GM19455 (cell line): ENCODE measurements around the gene FXYD7.
"Not testable (repeated sequence)": the region's sequence is repeated elsewhere in the genome, so short reads cannot be mapped to it uniquely, and the experiment has no call there.

Source experiments
- ATAC-seq: cut with Tn5 transposase; IDR thresholded peaks from one replicate; pipeline ENCODE4 v1.9.1; 2021; ENCODE audit not compliant: unreplicated experiment

Gene FXYD7

GRCh38 chr19:35142606-35143230 lies 337 bp upstream of the FXYD7 start:
- ATAC-seq, result no peak

- ATAC-seq, result no peak
Measured at GRCh38 chr19:35143818-35144217, 763 bp downstream of the FXYD7 start.

GRCh38 chr19:35144259-35144599 lies 1.2 kb downstream of the FXYD7 start:
- ATAC-seq, result no peak

GRCh38 chr19:35144600-35145436 lies 1.8 kb downstream of the FXYD7 start:
- no peak for ATAC-seq

GRCh38 chr19:35146746-35147459 lies 3.8 kb downstream of the FXYD7 start:
- no peak for ATAC-seq

GRCh38 chr19:35149463-35149862 lies 6.4 kb downstream of the FXYD7 start:
- ATAC-seq, result no peak

GRCh38 chr19:35150445-35150844 lies 7.4 kb downstream of the FXYD7 start:
- no peak for ATAC-seq

GRCh38 chr19:35151273-35152065 lies 8.4 kb downstream of the FXYD7 start:
- no peak for ATAC-seq

GRCh38 chr19:35153129-35153522 lies 10.1 kb downstream of the FXYD7 start:
- ATAC-seq, result not testable (repeated sequence)

- ATAC-seq, result no peak
Measured at GRCh38 chr19:35153701-35154524, 10.9 kb downstream of the FXYD7 start.

GRCh38 chr19:35154525-35155406 lies 11.7 kb downstream of the FXYD7 start, which contains the start of gene FXYD5:
Gene FXYD5 (plus strand): TSS chr19:35154735. CDS start chr19:35155551, 816 bp downstream.
- ATAC-seq, result no peak

GRCh38 chr19:35155441-35155840 lies 12.4 kb downstream of the FXYD7 start:
- no peak for ATAC-seq

GRCh38 chr19:35155981-35156672 lies 13.1 kb downstream of the FXYD7 start:
- no peak for ATAC-seq

- no peak for ATAC-seq
Measured at GRCh38 chr19:35156673-35157014, 13.6 kb downstream of the FXYD7 start.

GRCh38 chr19:35157431-35157830 lies 14.4 kb downstream of the FXYD7 start:
- no peak for ATAC-seq

- no peak for ATAC-seq
Measured at GRCh38 chr19:35159606-35160005, 16.6 kb downstream of the FXYD7 start.

- ATAC-seq, result no peak
Measured at GRCh38 chr19:35160629-35161433, 17.8 kb downstream of the FXYD7 start.

GRCh38 chr19:35161434-35161743 lies 18.3 kb downstream of the FXYD7 start:
- no peak for ATAC-seq
